NCI-H1092 treated with DMSO at 0.1 percent for 48 hours (cell line): ENCODE data around the gene LRRC25.
"Not testable (repeated sequence)": the region's sequence is repeated elsewhere in the genome, so short reads cannot be mapped to it uniquely, and the experiment has no call there.

ENCODE experiments used
- DNase-seq: peaks from one replicate; lab custom pipeline; 2025; lab: John Stamatoyannopoulos, UW

LRRC25 gene

DNA sequence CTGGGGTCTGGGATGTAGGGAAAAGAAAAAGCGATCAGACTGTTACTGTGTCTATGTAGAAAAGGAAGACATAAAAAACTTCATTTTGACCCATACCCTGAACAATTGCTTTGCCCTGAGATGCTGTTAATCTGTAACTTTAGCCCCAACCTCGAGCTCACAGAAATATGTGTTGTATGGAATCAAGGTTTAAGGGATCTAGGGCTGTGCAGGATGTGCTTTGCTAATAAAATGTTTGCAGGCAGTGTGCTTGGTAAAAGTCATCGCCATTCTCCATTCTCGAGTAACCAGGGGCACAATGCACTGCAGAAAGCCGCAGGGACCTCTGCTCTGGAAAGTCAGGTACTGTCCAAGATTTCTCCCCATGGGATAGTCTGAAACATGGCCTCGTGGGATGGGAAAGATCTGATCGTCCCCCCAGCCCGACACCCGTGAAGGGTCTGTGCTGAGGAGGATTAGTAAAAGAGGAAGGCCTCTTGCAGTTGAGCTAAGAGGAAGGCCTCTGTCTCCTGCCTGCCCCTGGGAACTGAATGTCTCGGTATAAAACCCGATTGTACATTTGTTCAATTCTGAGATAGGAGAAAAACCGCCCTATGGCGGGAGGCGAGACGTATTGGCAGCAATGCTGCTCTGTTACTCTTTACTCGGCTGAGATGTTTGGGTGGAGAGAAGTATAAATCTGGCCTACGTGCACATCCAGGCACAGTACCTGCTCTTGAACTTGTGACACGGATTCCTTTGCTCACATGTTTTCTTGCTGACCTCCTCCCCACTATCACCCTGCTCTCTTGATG is 5.2 kb upstream of the LRRC25 start:
- DNase-seq: not testable (repeated sequence)

DNA sequence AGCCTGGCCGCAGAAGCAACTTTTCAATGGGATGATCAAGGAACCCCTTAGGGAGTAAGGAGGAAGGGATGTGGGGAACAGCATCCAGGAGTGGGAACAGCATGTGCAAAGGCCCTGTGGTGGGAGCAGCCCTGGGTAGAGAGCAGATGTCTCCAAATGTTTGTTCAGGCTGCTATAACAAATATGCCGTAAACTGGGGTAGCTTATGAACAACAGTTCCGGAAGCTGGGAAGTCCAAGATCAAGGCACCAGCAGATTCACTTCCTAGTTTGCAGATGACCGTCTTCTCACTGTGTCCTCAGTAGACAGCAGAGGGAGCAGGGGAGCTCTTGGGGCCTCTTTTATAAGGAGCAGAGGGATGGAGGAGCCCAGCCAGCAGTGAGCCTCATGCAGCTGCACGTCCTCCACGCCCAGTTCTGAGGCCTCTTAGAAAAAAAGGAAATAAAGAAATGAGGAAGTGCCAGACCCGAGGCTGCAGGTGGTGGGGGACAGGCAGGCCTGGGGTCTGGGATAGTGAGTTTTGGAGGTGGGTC is 4.2 kb upstream of the LRRC25 start:
- DNase-seq: no peak

DNA sequence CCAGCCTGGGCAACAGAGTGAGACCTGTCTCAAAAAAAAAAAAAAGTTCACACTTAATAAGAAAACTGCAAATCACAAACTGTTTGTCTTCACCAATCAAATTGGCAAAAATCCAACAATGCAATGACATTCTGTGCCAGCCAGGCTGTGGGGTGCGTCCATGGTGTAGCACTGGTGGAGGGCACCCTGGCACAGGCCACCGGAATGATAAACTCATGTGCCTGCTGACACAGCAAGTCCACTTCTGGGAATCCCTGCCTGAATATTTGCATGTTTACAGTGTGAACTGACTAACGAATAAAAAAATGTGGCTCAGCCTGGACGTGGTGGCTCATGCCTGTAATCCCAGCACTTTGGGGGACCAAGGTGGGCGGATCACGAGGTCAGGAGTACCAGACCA is 1.6 kb upstream of the LRRC25 start:
- no peak for DNase-seq

DNA sequence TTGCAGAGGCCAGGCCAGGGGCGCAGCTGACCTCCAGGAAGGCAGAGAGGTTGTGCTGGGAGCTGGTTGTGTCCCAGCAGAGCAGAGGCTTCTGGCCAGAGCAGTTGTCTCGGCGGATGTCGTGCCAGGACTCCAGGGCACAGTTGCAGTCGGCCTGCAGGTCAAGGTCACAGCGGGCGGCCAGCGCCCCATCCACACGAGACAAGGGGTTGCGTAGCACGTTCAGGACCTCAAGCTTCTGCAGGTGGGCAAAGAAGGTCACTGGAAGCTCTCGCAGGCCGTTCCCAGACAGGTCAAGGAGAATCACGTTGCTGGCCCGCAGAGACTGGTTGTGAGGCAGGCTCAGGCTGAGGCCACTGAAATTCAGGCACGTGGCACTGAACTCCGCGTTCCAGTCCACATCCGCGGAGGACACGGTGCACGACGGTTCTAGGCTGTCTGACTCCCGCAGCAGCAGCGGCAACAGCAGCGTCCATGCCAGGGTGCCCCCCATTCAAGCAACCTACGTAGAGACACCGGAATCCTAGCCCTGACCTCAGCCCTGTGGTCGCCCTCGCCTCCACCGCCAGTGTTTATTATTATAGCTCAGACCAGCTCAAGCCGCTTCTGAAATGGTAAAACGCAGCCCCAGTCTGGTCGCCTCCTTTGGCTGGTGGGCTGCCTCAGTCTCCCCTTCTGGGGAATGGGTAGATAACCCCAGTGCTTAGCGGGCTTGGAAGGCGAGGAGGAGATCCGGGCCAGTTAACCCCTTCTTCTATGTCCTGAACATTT is 766 bp downstream of the LRRC25 start:
- DNase-seq: no peak

DNA sequence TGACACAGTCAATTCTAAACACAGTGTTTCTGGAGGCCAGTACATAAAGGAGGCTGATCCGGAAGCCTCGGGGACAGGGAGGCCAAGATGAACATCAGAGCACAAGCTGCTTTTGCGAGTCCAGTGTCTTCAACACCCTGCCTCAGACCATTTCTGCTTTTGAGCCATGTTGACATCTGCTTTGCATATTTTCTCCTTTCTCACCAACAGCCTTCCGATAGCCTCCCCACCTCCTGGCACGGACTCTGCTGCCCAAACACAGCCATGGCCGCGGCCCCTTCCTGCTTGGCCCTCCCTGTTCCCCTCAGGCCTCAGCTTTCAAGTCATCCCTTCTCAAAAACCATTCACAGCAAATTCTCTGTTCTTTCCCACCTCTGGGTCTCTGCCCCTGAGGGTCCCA is 3.6 kb downstream of the LRRC25 start:
- DNase-seq: no peak

DNA sequence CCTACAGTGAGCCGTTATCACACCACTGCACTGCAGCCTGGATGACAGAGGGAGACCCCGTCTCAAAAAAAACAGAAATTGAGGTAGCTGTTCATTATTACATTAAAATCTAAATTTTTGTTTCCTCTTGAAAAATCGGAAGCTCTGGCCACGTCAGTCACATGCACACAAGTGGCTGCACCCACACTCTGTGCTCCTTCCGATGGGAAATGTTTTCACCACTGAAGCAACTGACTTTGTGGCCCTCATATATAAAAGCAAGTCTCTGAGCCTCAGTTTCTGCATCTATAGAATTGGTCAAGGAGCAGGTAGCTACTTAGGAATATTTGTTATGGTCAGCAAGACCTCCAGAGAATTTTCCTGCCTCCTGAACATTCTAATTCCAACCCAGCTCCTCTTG is 4.5 kb downstream of the LRRC25 start:
- DNase-seq: no peak

DNA sequence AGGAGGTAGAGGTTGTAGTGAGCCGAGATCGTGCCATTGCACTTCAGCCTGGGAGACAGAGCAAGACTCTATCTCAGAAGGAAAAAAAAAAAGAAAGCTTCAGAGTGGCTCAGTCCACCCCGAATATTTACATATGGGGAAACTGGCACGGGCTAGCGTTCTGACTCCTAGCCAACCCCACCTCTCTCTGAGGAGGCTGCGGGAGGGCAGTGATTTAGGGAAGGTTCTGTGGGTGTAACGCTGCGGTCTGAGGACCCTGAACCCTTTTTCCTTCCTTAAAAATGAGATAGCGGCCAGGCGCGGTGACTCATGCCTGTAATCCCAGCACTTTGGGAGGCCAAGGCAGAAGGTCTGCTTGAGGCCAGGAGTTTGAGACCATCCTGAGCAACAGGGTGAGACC is 5.0 kb downstream of the LRRC25 start:
- no peak for DNase-seq

DNA sequence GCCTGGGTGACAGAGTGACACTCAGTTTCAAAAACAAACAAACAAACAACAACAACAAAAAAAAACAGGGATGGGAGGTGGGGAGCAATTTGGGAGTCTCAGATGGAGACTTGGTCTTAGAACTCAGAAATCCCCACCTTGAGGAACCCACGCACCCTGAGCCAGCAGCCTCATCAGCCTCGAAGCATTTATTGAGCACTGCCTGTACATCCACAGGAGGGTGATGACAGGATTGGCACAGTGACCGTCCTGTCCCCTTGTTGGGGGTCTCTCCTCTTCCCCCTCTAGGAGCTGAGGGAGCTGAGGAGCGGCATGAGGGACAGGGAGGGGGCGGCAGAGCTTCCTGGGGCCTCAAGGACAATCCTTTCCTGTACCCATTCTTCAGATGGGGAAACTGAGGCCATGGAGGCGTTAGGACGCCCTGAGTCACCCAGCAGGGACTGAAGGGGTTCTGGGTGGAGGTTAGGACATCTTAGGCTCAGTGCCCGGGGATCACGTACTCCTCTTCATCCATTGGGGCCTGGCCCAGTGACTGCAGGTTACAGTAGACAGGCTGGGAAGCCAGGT is 5.8 kb downstream of the LRRC25 start:
- no peak for DNase-seq

DNA sequence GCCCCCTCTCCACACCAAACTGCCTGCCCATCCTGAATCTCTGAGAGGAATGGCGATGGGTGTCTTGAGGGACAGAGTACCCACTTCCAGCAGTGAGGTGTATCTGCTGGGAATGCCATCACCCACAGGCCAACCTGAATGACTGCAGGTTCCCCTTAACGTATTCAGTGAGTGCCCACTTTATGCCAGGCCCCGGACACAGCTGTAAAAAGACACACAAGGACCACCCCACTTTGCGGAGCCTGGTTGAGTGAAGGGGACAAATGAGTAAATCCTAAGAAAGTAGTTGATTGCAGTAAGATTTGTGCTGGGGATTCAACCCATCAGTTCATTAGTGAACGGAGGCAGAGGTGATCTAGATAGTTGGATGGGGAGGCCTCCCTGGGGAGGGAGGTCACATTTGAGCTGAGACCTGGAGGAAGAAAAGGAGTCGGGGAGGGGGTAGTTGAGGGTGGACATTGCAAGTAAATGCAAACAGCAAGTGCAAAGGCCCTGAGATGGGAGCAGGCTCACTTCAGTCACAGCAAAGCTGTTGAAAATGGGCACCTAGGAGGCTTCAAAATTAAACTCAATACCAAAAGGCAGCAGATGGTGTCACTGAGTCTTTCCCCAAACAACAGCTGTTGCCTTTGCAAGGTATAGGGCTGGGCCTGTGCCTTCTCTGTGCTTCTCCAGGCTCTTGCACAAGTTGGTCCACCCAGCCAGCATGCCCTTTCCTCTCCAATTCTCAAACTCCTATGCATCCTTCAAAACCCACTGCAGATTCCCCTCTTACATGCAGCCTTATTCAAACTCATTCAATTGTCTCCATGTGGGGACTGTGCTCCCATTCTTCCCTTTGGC is 7.1 kb downstream of the LRRC25 start:
- no peak for DNase-seq

DNA sequence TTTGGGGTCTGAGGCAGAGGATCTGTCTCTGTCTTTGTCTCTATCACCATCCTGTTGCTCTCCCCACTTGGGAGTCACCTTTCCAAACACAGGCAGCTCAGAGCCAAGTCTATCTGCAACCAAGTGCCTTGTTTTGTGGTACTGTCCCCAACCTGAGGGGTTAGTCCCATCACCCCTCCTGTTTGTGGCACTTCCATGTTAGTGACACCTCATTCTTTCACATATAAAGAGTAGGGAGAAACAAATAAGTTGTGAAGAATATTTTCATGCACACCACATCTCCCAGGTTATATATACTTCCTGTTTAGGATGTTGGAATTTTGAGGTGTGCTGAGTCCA is 7.7 kb downstream of the LRRC25 start:
- DNase-seq: no peak

DNA sequence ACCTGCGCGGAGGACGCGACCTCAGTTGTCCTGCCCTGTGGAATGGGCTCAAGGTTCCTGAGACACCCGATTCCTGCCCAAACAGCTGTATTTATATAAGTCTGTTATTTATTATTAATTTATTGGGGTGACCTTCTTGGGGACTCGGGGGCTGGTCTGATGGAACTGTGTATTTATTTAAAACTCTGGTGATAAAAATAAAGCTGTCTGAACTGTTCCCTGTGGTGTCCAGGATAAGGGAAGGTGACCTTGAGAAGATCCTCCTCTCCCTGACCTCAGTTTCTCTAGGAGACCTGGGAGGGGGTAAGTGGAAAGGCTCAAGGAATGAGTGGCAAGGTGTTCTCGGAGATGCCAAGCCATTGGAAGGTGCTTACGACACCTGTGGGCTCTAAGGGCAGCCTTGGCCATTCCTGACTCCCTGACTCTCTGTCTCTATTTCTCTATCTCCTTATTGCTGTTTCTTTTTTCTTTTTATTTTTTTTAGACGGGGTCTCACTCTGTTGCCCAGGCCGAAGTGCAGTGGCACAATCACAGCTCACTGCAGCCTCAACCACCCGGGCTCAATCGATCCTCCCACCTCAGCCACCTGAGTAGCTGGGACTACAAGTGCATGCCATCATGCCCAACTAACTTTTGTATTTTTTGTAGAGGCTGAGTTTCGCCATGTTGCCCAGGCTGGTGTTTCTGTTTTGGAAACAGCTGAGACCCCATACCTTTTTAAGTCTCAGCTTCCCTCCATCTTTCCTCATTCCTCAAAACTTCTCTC is 8.3 kb downstream of the LRRC25 start:
- no peak for DNase-seq

DNA sequence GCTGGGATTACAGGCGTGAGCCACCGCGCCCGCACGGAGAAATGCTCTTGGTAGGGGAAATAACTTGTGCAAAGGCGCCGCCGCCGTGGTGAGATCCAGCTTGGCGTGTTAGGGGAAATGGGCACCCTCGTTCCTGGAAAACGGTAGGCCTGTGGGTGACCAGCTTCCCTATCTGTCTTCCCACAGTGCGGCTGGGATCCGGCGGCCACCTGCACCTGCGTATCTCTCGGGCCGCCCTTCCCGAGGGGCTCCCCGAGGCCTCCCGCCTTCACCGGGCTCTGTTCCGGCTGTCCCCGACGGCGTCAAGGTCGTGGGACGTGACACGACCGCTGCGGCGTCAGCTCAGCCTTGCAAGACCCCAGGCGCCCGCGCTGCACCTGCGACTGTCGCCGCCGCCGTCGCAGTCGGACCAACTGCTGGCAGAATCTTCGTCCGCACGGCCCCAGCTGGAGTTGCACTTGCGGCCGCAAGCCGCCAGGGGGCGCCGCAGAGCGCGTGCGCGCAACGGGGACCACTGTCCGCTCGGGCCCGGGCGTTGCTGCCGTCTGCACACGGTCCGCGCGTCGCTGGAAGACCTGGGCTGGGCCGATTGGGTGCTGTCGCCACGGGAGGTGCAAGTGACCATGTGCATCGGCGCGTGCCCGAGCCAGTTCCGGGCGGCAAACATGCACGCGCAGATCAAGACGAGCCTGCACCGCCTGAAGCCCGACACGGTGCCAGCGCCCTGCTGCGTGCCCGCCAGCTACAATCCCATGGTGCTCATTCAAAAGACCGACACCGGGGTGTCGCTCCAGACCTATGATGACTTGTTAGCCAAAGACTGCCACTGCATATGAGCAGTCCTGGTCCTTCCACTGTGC is 9.1 kb downstream of the LRRC25 start:
- DNase-seq: peak; percentile 80

DNA sequence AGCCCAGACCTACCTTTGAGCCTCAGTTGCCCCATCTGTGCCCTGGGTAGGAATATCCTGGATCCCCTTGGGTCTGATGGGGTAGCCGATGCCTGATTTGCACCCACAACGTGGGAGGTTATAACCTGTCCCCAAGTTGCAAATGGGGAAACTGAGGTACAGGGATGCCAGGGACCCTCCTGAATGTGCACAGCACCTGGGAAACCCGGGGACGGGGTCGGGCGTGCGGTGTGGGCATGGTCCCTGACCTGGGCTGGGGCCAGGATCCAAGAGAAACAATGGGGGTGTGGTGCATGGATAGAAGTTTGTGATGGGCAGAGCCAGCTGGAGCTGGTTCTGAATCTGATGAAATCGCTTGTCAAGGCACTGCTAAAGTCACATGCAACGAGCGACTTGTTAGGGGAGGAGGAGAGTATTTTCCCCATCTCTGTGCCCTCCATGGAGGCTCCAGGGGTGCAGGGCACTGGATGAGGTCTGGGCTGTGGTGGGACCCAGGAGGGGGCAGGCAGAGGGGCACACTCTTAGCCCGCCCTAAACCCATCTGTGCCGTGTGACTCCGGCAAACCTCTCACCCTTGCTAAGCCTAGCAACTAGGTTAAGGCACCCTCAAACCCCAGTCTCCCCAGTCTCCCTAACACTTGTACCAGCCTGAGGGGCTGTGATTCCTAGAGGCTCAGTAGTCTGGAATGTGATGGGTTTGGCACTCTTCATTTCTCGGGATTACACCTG is 10.7 kb downstream of the LRRC25 start:
- DNase-seq: no peak

DNA sequence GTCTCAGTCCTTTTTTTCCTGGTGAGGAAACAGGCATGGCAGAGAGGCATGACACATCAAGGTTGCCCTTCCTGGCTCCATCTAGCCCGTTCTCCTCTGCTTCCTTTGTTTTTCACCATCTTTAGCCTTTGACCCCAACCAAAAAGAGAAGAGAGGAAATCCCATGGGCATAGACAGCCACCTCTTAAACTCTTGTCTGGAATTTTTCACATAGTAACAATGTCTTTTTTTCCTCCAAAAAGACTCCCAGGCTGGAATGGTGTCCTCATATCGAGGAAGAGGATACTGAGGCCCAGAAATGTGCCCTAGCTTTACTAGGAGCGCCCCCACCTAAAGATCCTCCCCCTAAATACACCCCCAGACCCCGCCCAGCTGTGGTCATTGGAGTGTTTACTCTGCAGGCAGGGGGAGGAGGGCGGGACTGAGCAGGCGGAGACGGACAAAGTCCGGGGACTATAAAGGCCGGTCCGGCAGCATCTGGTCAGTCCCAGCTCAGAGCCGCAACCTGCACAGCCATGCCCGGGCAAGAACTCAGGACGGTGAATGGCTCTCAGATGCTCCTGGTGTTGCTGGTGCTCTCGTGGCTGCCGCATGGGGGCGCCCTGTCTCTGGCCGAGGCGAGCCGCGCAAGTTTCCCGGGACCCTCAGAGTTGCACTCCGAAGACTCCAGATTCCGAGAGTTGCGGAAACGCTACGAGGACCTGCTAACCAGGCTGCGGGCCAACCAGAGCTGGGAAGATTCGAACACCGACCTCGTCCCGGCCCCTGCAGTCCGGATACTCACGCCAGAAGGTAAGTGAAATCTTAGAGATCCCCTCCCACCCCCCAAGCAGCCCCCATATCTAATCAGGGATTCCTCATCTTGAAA is 11.5 kb downstream of the LRRC25 start, which contains the start of gene GDF15:
TSS of gene GDF15 (plus strand) at position 484 of the 868 bp plus-strand sequence. CDS start at position 516, 32 bp downstream.
- no peak for DNase-seq

DNA sequence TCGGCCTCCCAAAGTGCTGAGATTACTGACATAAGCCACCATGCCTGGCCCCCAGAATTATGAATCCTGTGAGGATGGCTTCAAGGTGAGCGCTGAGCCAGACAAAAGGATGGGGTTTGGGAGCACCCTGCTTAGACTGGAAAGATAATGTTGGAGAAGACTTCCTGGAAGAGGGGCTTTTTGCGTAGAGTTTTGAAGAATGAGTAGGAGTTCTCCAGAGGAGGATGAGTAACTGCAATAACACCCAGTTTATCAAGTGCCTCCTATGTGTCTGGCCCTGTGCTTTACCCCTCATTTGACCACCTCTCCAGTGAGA is 12.1 kb downstream of the LRRC25 start:
- no peak for DNase-seq

DNA sequence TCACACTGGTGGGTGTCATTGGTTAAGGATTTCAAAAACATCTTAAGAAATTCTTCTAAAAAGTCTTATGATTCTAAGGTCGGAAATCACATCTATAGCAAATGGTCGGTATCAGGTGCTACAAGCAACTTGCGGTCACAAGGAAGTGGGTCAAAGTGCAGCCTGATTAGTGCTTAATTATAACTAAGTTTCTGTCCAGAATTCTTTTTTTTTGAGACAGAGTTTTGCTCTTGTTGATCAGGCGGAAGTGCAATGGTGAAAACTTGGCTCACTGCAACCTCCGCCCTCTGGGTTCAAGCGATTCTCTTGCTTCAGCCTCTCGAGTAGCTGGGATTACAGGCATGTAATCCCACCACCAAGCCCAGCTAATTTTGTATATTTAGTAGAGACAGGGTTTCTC is 12.6 kb downstream of the LRRC25 start:
- no peak for DNase-seq

DNA sequence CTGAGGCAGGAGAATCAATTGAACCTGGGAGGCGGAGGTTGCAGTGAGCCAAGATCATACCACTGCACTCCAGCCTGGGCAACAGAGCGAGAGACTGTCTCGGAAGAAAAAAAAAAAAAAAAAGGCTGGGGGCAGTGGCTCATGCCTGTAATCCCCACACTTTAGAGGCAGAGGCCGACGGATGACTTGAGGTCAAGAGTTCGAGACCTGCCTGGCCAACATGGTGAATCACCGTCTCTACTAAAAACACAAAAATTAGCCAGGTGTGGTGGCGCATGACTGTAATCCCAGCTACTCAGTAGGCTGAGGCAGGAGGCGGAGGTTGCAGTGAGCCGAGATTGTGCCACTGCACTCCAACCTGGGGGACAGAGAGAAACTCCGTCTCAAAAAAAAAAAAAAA is 13.8 kb downstream of the LRRC25 start:
- not testable (repeated sequence) for DNase-seq

DNA sequence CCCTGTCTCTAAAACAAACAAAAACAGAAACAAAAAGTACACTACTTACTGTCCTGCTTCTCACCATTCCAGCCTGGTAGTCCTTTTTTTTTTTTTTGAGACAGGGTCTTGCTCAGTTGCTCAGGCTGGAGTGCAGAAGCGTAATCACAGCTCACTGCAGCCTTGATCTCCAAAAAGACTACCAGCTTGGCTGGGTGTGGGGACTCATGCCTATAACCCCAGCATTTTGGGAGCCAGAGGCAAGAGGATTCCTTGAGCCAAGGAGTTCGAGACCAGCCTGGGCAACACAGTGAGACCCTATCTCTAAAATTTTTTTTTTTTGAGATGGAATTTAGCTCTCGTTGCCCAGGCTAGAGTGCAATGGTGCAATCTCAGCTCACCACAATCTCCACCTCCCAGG is 16.6 kb downstream of the LRRC25 start:
- DNase-seq: no peak
